HepG2 (cell line): ENCODE data around the gene KCTD1. TPM values are rescaled to one million over a fixed set of nuclear protein-coding genes. Genes with fewer than 3 reads are reported as not detected.

Experiments
- ARID5B ChIP-seq: IDR thresholded peaks from 2 replicates; pipeline ENCODE4 v1.4.0; 2020; ENCODE audit warnings: mild to moderate bottlenecking, missing genetic modification reagents
- BORCS8-MEF2B ChIP-seq: sonication (generic); formaldehyde crosslinking; IDR thresholded peaks from 2 replicates; pipeline ENCODE4 v1.8.0; 2022; ENCODE audit warnings: mild to moderate bottlenecking, missing genetic modification reagents
- FOXP1 ChIP-seq, 2 experiments: fragments of 450-650 bp in 1 of 2; IDR thresholded peaks; 2 replicates each; pipeline ENCODE4 v1.6.1; 2017 to 2018; ENCODE audit warnings: antibody characterized with exemption in 1 of 2
- FOXP4 ChIP-seq: sonication (generic); formaldehyde crosslinking; IDR thresholded peaks from 2 replicates; pipeline ENCODE4 v1.4.0; 2020; ENCODE audit warnings: missing genetic modification reagents
- HNF4A ChIP-seq: sonication (generic); formaldehyde crosslinking; IDR thresholded peaks from 2 replicates; pipeline ENCODE4 v1.4.0; 2020; ENCODE audit warnings: missing genetic modification reagents
- KLF16 ChIP-seq, 2 experiments: sonication (generic) in 1 of 2; formaldehyde crosslinking in 1 of 2; IDR thresholded peaks; 2 replicates each; pipeline versions ENCODE4 v1.6.1 to v1.8.0; 2016 to 2023; ENCODE audit warnings: missing genetic modification reagents in 2 of 2, missing compliant biosample characterization in 1 of 2
- MAFG ChIP-seq: sonication (generic); formaldehyde crosslinking; IDR thresholded peaks from 2 replicates; pipeline ENCODE4 v1.5.1; 2020; ENCODE audit warnings: mild to moderate bottlenecking, missing genetic modification reagents
- MIXL1 ChIP-seq: IDR thresholded peaks from 2 replicates; pipeline ENCODE4 v1.6.1; 2016
- PHF5A ChIP-seq: IDR thresholded peaks from one replicate; pipeline ENCODE4 v1.6.1; 2018; ENCODE audit warnings: low read depth, missing genetic modification reagents; ENCODE audit not compliant: unreplicated experiment
- RELA ChIP-seq: sonication (generic); formaldehyde crosslinking; IDR thresholded peaks from 2 replicates; pipeline ENCODE4 v1.4.0; 2020; ENCODE audit warnings: missing genetic modification reagents
- TBX2 ChIP-seq: sonication (generic); formaldehyde crosslinking; IDR thresholded peaks from 2 replicates; pipeline ENCODE4 v1.5.0; 2020; ENCODE audit warnings: missing genetic modification reagents, mild to moderate bottlenecking, borderline replicate concordance
- TBX3 ChIP-seq: fragments of 450-650 bp; IDR thresholded peaks from 2 replicates; pipeline ENCODE4 v1.6.1; 2017; ENCODE audit warnings: antibody characterized with exemption, mild to moderate bottlenecking, inconsistent platforms, borderline replicate concordance
- ZBTB38 ChIP-seq: sonication (generic); formaldehyde crosslinking; IDR thresholded peaks from 2 replicates; pipeline ENCODE4 v1.5.1; 2020; ENCODE audit warnings: mild to moderate bottlenecking, missing genetic modification reagents
- ZNF460 ChIP-seq: sonication (generic); formaldehyde crosslinking; IDR thresholded peaks from 2 replicates; pipeline ENCODE4 v1.5.1; 2020; ENCODE audit warnings: missing genetic modification reagents, mild to moderate bottlenecking, borderline replicate concordance
- ZNF768 ChIP-seq: sonication (generic); formaldehyde crosslinking; IDR thresholded peaks from 2 replicates; pipeline ENCODE4 v1.4.0; 2020; ENCODE audit warnings: missing genetic modification reagents
- polyA plus RNA-seq, 8 experiments: library from polyadenylated mRNA; depleted of rRNA in 3 of 8; stranded (reverse) in 7 of 8; unstranded in 1 of 8; fragments of >200 nt; fragmentation: Illumina TruSeq in 4 of 8; extraction: Trizol in 4 of 8; gene quantifications; 2 replicates each; pipeline versions ENCODE4 v1.2.1 to v1.2.3, GENCODE V29; 2011 to 2016; ENCODE audit warnings: low read depth in 4 of 8, missing spikeins in 1 of 8, mixed read lengths in 1 of 8; ENCODE audit not compliant: insufficient read depth in 1 of 8
- total RNA-seq, 5 experiments: library from RNA; depleted of rRNA; stranded (reverse); fragments of >200 nt; fragmentation: Illumina TruSeq; extraction: Trizol; gene quantifications; 2 replicates each; pipeline ENCODE4 v1.2.3, GENCODE V29; 2016; ENCODE audit warnings: low read depth in 1 of 5

Gene KCTD1
- total and polyA plus RNA-seq, 2 of the 13 experiments (the other 11 are each of a cell fraction or from before 2014, with no cell fraction given), result 2.7 to 6.8 TPM

- TF ChIP-seq FOXP4 (CRISPR knock-in tag) (peak; percentile 41; the same call in 1 of the 2 replicates), RELA (no peak), PHF5A (no peak), TBX3 (peak; percentile 20; the same call in 1 of the 2 replicates), KLF16 (CRISPR knock-in tag; IDR thresholded peaks at IDR 0.05) (no peak), MIXL1 (CRISPR knock-in tag) (peak; percentile 55; the same call in 1 of the 2 replicates), ZBTB38 (CRISPR knock-in tag) (peak; percentile 68; the same call in 1 of the 2 replicates), ZNF460 (CRISPR knock-in tag) (peak; percentile 91), TBX2 (CRISPR knock-in tag) (peak; percentile 87; the same call in 1 of the 2 replicates), FOXP1 (IDR thresholded peaks at IDR 0.05) (no peak), FOXP1 (CRISPR knock-in tag; IDR thresholded peaks at IDR 0.05) (peak; percentile 35; the same call in 1 of the 2 replicates), BORCS8-MEF2B (CRISPR knock-in tag) (no peak), ZNF768 (no peak), MAFG (no peak), ARID5B (CRISPR knock-in tag) (0 out of 2 replicates have a peak, but pooled peaks have one; percentile 21), HNF4A (CRISPR knock-in tag) (peak; percentile 39; the same call in 1 of the 2 replicates)
Observed at GRCh38 chr18:26506012-26506411, 42.3 kb downstream of the KCTD1 start (continued).
